A549 (cell line): ENCODE results near the gene PARP1.

Experiments used
- BHLHE40 ChIP-seq: IDR thresholded peaks from 2 replicates; pipeline ENCODE4 v1.6.1; 2012; ENCODE audit warnings: low read depth, low read length, inconsistent platforms
- E2F6 ChIP-seq: IDR thresholded peaks from 2 replicates; pipeline ENCODE4 v1.6.1; 2012; ENCODE audit warnings: low read depth, borderline replicate concordance
- FOSB ChIP-seq: fragments of 250-450 bp; sonication (Bioruptor Pico); IDR thresholded peaks from 2 replicates; pipeline ENCODE4 v1.5.0; 2020; ENCODE audit warnings: mild to moderate bottlenecking, moderate library complexity
- JUNB ChIP-seq: fragments of >200 bp; sonication (Bioruptor Twin); formaldehyde crosslinking; IDR thresholded peaks from 2 replicates; pipeline ENCODE4 v1.6.1; 2016
- POLR2A ChIP-seq: IDR thresholded peaks from 2 replicates; pipeline ENCODE4 v1.6.1; 2012; ENCODE audit warnings: mild to moderate bottlenecking, low read length
- RCOR1 ChIP-seq: fragments of 150-350 bp; IDR thresholded peaks from 2 replicates; pipeline ENCODE4 v1.6.1; 2014; ENCODE audit warnings: antibody characterized with exemption, low read length, low read depth
- RFX5 ChIP-seq: fragments of 450-650 bp; IDR thresholded peaks from 2 replicates; pipeline ENCODE4 v1.7.1; 2014; ENCODE audit warnings: antibody characterized with exemption, mild to moderate bottlenecking, moderate library complexity
- SMC3 ChIP-seq: fragments of >200 bp; sonication (Bioruptor Twin); formaldehyde crosslinking; IDR thresholded peaks from 3 replicates; pipeline ENCODE4 v1.6.1; 2018; ENCODE audit warnings: inconsistent platforms
- TF ChIP-seq, protein P1 (sequence below): fragments of >200 bp; sonication (Bioruptor Twin); formaldehyde crosslinking; IDR thresholded peaks from 3 replicates; pipeline ENCODE4 v1.5.1; 2016
- TF ChIP-seq, protein P2 (sequence below): fragments of 200-600 bp; sonication (generic); IDR thresholded peaks from 2 replicates; pipeline ENCODE4 v1.6.1; 2016; ENCODE audit warnings: antibody characterized with exemption, mild to moderate bottlenecking, moderate library complexity

GRCh38 chr1:226350519-226350865 is 57.4 kb downstream of the PARP1 start:
- TF ChIP-seq SMC3 (no peak), E2F6 (no peak), RFX5 (no peak), FOSB (CRISPR knock-in tag) (no peak), RCOR1 (no peak), BHLHE40 (no peak), JUNB (no peak), POLR2A (no peak)
- TF ChIP-seq, protein P1, sequence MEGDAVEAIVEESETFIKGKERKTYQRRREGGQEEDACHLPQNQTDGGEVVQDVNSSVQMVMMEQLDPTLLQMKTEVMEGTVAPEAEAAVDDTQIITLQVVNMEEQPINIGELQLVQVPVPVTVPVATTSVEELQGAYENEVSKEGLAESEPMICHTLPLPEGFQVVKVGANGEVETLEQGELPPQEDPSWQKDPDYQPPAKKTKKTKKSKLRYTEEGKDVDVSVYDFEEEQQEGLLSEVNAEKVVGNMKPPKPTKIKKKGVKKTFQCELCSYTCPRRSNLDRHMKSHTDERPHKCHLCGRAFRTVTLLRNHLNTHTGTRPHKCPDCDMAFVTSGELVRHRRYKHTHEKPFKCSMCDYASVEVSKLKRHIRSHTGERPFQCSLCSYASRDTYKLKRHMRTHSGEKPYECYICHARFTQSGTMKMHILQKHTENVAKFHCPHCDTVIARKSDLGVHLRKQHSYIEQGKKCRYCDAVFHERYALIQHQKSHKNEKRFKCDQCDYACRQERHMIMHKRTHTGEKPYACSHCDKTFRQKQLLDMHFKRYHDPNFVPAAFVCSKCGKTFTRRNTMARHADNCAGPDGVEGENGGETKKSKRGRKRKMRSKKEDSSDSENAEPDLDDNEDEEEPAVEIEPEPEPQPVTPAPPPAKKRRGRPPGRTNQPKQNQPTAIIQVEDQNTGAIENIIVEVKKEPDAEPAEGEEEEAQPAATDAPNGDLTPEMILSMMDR: no peak
- TF ChIP-seq, protein P2, sequence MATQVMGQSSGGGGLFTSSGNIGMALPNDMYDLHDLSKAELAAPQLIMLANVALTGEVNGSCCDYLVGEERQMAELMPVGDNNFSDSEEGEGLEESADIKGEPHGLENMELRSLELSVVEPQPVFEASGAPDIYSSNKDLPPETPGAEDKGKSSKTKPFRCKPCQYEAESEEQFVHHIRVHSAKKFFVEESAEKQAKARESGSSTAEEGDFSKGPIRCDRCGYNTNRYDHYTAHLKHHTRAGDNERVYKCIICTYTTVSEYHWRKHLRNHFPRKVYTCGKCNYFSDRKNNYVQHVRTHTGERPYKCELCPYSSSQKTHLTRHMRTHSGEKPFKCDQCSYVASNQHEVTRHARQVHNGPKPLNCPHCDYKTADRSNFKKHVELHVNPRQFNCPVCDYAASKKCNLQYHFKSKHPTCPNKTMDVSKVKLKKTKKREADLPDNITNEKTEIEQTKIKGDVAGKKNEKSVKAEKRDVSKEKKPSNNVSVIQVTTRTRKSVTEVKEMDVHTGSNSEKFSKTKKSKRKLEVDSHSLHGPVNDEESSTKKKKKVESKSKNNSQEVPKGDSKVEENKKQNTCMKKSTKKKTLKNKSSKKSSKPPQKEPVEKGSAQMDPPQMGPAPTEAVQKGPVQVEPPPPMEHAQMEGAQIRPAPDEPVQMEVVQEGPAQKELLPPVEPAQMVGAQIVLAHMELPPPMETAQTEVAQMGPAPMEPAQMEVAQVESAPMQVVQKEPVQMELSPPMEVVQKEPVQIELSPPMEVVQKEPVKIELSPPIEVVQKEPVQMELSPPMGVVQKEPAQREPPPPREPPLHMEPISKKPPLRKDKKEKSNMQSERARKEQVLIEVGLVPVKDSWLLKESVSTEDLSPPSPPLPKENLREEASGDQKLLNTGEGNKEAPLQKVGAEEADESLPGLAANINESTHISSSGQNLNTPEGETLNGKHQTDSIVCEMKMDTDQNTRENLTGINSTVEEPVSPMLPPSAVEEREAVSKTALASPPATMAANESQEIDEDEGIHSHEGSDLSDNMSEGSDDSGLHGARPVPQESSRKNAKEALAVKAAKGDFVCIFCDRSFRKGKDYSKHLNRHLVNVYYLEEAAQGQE: no peak
